Measurements from ENCODE around the gene VPS13A.

GRCh38 chr9:77177143-77177893, at the start of gene VPS13A:
- peak; percentile 41; the same call in 1 of the 2 replicates for TF ChIP-seq CTCF (conservative IDR thresholded peaks at IDR 0.05; ENCODE audit: low read depth, low read length)
- TF ChIP-seq EZH2 (IDR thresholded peaks at IDR 0.05; ENCODE audit: borderline replicate concordance, low read depth, low read length, poor library complexity, severe bottlenecking): no peak
